GM19455 (cell line): ENCODE results near the gene HOXA10.

Source experiments
- ATAC-seq: cut with Tn5 transposase; IDR thresholded peaks from one replicate; pipeline ENCODE4 v1.9.1; 2021; ENCODE audit not compliant: unreplicated experiment

HOXA10 gene

GRCh38 chr7:27132978-27133377 lies 41.1 kb downstream of the HOXA10 start:
- no peak for ATAC-seq

- no peak for ATAC-seq
These were observed 41.9 kb downstream of the HOXA10 start for GRCh38 chr7:27132214-27132613.

GRCh38 chr7:27131390-27131819 lies 42.7 kb downstream of the HOXA10 start:
- no peak for ATAC-seq

- ATAC-seq: peak; percentile 69
These were observed 43.4 kb downstream of the HOXA10 start, which contains the start of gene HOXA4 for GRCh38 chr7:27130540-27131389. HOXA4 (minus strand) TSS chr7:27130757; CDS start chr7:27130733, 24 bp downstream.

- peak; percentile 27 for ATAC-seq
These were observed 44.2 kb downstream of the HOXA10 start for GRCh38 chr7:27129729-27130539.

- no peak for ATAC-seq
These were observed 45.1 kb downstream of the HOXA10 start for GRCh38 chr7:27128776-27129728.

GRCh38 chr7:27128034-27128433 lies 46.1 kb downstream of the HOXA10 start:
- no peak for ATAC-seq

- no peak for ATAC-seq
These were observed 47.4 kb downstream of the HOXA10 start for GRCh38 chr7:27126596-27127327.

- no peak for ATAC-seq
These were observed 48.1 kb downstream of the HOXA10 start for GRCh38 chr7:27125986-27126394.

- ATAC-seq: no peak
These were observed 49.0 kb downstream of the HOXA10 start for GRCh38 chr7:27124902-27125689.

GRCh38 chr7:27124096-27124901 lies 49.8 kb downstream of the HOXA10 start:
- no peak for ATAC-seq

GRCh38 chr7:27123477-27124053 lies 50.6 kb downstream of the HOXA10 start:
- no peak for ATAC-seq

- ATAC-seq: no peak
These were observed 51.1 kb downstream of the HOXA10 start for GRCh38 chr7:27123007-27123476.

GRCh38 chr7:27122077-27122910 lies 51.8 kb downstream of the HOXA10 start:
- ATAC-seq: no peak

GRCh38 chr7:27121684-27122076 lies 52.4 kb downstream of the HOXA10 start:
- ATAC-seq: no peak
